HG02610 (cell line): ENCODE measurements around the gene CMSS1.
"Not testable (repeated sequence)": the region's sequence is repeated elsewhere in the genome, so short reads cannot be mapped to it uniquely, and the experiment has no call there.

ENCODE experiments used
- ATAC-seq: cut with Tn5 transposase; IDR thresholded peaks from one replicate; pipeline ENCODE4 v1.9.1; 2021; ENCODE audit warnings: mild to moderate bottlenecking, moderate library complexity; ENCODE audit not compliant: unreplicated experiment

The CMSS1 gene

DNA sequence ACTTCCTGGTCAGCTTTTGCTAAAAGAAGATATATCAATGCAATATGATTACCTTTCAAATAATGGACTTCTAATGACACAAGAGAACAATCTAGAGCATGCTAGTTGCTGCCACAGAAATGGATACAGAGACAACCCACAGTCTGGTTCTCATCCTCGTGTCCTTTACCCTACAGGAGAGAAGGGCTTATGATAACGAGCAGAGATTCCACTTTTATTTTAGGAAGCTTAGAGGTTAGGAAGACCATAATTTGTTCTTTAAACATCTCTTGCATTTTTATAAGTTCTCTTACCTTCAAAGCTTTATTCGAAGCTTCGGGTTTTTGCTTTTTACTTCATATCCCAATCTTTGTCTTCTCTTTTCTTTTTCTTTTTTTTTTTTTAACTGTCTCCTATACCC, 257.5 kb downstream of the CMSS1 start:
- ATAC-seq: no peak

DNA sequence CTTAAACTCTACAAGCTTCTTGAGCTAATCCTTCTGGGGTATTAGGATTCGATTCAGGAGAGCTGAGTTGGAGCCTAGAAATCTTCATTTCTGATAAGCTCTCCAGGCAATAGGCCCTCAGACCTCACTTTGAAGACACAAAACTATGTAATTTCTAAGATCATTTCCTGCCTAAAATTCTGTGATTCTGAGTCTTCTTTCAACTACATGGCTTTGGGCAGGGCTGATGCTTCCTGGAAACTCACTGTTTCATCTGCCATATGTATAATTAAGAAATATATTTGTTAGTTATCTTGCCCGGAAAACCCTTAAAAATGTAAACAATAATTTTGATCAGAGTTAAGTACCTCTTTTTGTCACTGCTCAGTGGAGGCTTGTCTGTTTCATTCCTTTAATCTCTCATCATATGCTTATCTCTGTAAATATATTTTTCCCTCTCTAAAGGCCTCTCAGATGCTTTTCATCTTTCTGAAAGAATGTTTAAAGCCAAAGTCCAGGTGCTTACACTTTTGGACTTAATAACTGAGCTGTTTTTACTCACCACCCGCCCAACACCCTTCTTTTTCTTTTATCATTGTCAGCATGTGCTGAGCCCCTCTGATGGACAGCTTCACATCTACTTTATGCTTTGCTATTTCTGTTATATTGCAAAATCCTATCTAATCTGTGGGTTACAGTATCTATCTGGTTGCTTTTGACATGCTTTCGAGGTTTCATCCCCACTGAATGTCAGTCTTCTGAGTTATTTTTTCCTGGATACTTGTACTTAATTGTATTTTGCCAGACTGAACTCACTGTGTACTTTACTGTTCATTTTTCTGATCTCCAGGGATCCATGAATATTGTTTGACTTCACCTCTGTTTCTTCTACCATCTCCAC, 258.4 kb downstream of the CMSS1 start:
- no peak for ATAC-seq

DNA sequence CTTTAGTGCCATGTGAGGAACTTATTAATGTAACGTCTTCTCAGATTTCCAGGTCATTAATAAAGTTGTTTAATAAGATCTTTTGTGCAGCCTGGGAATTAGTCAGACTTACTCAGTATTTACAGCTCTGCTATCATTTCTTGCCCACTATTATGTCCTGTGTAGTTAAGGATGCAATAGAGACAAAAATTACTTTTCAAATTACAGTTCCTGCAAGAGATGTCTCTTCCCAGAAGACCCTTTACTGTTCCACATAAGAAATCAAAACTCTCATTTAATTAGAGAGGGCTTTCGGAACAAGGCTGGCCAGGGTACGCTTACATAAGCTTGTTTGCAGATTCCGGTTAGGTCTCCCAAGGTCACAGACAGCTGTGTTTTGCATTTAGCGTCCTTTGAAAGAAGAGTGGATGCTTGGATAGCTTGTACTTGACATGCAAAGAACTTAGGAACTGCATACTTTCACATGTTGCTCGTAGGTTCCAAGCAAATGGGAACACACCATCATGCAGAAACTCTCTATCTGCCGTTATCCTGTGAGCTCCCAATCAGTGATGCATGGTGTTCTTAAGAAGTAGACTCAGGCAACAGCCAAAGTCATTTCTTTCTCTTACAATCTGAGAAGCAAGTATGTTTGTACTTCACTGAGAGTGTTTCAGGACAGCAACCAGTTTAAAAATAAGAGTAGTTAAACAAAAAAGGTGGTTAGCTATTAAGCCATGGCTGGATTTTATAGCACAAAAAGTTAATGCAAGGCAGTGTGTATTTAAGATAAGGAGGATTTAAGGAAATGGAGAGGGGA, 259.3 kb downstream of the CMSS1 start:
- no peak for ATAC-seq

DNA sequence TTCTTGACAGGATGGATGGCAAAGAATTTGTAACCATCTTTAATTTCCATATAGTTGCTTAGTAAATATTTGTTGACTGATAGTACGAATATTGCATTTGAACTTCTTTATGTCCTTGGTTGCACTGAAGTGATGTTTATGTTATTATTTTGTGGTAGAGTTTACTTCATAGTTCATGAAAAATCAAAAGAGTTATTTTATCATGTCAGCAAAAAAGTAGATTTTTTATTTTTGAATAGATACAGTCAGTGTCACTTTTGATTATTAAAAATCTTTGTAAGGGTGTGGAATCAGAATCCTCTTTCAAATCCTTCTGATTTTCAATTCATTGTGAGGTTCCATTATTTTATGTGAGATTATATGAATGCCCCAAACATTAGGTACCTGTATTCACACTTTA, 261.7 kb downstream of the CMSS1 start:
- no peak for ATAC-seq

DNA sequence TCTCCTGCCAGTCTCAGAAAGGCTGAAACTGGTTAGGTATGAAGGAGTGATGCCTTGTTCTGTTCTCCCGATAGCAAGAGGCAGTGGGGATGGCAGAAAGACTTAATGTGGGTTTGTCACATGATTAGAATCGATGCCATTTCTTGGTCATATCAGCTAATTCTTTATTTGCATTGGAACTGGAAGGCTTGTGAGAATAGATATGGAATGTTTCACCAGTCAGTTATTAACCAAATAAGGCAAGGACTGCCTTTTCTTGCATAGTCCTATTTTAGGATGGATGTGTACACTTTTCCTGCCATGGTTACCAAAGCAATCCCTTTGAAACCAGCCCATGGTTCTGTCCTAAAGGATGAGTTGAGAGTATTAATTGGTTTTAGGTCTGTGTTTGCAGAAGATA, 262.9 kb downstream of the CMSS1 start:
- ATAC-seq: no peak

DNA sequence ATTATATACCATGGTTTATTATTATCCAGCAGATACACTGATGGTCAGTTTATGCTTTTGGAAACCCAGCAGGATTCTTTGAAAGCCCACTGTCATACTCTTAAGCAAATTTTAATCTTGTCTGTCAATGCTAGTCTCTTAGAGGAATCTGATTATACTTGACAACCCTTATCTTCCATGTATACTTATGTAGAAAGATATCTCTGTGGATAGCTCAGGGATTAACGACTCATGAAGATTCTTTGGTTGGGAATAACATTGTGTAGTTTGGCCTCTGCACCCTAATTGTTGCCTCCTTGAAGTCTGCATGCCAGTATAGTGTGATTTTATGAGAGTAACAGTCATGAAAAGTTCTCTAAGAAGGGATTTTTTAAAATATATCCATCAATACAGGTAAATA, 263.6 kb downstream of the CMSS1 start:
- no peak for ATAC-seq

DNA sequence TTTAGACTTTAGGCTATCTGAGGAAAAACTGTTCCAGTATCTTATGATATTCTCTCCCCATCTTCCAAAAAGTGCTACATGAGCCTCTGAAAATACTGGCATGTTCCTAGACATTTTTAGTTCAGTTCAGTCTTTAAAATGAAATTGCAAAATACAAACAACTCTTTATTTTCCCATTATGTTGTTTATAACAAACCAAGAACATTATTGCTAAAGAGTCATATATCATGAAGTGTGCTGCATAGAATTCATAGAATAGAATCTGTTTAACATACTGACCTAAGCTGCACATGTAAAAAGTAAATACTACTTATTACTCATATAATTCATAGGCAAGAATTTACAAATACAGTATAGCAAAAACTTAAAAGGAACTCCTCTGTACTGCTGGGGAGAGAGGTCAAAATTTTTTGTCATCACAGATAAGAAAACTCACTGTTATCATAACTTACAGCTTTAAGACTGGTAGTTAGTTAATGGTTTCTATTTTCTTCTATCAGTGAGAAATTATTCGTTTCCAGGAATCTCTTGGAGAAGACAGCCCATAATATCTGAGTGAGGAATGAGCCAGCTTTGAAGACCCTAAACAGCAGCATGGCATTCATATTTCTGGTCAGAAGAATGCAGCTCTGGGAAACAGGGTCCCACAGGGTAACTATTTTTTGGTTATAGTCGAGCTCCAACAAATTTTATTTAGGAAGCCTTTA, 264.5 kb downstream of the CMSS1 start:
- ATAC-seq: no peak

DNA sequence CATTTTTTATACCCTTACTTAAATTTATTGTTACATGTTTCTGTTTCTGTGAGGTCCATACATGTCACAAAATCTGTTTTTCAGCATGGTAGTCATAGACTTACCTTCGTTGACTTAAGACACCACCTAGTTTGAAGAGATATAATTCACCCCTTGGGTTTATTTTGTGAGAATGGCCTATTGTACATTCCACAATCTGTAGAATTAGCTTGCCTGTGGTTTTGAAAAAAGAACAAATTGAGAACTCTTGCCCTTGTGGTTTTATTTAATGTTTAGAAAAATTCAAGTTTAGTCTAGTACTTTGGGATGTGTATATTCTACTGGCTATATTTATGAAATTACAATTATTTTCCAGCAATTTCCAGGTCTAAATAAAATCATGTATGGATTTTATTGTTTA, 265.1 kb downstream of the CMSS1 start:
- ATAC-seq: no peak

DNA sequence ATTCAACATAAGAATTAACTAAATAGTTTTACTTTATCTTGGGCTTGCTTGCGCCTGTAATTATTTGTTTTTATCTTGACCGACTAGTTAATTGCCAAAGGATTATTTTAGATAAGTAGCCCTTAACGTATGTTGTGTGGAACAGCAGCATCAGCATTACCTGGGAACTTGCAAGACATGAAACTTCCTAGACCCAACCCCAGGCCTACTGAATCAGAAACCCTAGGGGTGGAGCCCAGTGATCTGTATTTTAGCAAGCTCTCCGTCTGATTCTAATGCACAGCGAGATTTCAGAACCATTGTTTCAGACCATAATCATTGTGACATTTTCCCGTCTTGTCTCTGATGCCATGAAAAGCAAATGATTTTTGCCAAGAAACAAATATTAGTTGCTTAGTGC, 265.5 kb downstream of the CMSS1 start:
- ATAC-seq: no peak

DNA sequence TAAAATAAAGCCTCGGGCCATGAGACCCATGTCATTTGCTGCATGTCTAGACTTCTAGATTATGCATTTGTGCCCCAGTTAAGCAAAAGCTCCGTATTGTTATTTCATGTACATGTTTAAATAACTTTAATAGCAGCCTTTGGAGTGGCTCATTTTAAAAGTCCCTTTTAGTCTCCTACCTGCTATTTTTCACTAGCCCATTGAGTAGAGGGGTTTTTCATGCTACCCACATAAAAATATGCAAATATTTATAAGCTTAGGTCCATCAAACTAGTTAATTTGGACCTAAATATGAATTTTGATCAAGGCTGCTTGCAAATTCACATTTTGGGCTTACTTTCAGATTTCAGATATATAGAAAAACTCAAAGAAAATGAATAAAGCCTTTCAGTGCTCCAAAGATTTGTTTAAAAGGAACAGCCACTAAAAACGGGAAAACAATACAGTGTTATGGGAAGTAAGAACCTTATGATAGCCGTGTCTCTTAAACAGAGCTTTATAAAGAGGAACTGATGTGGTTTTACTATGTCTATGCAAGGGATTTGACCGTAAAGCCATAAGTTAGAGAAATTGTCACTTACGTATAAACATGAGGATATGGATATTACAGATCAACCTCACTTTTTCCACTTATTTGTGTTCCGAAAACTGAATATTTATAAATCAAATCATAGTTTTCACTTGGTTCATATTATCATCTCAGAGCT, 266.6 kb downstream of the CMSS1 start:
- ATAC-seq: no peak

DNA sequence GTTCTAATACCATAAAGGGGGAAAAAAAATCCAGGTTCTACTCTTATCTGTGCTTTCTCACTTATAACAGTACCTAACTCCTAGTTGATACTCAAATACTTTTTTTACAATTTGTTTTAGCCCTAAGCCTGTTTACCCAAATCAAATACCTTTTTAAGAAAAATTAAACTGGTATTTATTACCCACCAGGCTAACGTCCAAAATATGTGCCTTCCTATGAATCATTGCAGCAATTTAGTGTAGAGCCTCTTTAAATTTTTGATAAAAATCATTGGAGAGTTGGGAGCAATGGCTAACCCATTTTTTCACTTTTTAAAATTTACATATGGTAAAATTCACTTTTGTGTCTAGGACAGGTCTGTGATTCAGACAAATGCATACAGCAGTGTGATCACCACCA, 268.7 kb downstream of the CMSS1 start:
- ATAC-seq: no peak

DNA sequence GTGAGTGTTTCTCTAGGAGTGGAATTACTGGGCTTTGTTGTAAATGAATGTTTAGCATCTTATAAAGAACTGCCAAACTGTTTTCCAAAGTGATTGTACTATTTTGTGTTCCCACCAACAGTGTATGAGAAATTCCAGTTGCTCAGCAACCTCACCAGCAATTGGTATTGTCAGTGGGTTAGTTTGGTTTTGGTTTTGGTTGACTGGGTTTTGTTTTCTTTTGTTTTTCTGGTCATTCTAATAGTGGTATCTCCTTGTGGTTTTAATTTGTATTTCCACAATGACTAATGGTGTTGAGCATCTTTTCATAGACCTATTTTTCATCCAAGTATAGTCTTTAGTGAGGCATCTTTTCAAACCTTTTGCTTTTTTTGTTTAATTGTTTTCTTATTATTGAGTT, 269.5 kb downstream of the CMSS1 start:
- peak; percentile 84 for ATAC-seq

DNA sequence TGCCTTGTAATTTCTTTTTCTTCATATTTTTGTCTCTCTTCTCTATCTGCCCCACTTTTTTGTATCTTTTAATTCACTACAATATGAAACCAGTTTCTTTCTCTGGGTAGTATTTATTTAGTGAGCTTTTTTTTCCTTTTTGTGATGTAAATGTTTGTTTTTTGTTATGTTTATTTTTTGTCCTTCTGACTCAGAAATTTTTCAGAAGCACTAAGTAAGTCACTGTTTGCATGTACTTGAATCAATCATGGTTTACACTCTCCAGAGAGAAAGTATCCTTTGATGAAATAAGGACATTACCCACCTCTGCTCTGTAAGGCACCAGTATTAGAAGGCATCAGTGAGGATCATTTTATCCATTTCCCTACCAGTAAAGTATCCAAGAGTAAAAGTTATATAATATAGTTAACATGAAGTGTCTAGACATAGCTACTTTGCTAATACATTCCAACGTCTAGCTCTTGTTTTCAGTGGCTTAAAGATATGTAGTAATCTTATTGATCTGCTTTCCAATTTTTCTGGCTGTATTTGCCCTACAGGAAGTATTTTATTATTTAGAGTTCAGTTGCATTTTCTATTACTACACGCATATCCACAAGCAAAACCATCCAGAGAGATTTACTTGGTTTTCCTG, 271.2 kb downstream of the CMSS1 start:
- no peak for ATAC-seq

DNA sequence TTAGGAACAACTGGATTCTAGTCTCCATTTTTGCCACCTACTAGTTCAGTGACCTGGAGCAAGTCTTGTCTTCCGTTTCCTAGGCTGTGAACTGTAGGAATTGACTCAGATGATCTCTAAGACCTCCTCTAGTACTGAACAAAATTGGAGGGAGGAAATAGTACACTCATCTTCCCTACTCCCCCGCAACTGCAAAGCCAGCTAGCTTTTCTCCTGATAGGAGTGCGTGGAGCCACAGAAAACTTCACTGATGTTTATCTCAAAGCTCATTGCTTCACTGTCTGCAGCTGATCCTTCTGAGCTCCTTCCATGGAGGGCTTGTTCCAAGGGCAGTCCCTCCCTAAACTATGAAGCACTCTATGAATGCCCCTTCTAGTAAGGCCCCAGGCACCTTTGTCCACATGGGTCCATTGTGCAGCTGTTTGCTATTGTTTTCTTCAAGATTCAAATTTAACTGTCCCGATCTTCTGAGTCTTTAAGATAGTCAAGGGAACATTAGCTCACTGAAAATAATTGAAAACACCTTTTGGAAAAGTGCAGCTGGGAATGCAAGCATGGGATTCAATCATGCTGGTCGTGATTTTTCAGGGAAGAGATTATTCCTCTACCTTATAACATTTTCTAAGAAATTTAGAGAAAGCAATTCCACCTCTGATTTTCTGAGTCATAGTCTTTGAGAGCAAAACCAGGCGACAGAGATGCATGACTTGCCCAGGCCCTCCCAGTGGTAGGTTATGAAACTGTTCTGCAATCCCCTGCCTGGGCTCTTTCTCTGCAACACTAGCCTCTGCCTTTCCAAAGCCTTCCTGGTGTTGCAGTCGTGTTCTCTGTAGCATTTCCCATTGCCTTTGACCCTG, 272.4 kb downstream of the CMSS1 start:
- peak; percentile 76 for ATAC-seq

DNA sequence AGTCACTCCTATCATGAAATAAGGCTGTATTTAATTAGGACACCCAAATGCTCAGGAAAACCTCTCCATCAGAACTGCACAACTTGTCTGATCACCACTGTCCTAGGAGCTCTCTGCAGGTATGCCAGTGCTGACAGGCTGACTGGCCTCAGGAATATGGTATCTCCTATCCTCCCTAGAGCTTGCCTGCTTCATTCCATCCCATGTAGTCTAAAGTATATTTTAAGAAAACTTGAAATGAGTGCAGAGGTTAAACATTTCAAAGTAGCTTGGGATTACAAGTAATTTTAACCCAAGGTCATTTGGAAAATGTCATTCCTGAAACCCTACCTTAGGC, 273.0 kb downstream of the CMSS1 start:
- no peak for ATAC-seq

DNA sequence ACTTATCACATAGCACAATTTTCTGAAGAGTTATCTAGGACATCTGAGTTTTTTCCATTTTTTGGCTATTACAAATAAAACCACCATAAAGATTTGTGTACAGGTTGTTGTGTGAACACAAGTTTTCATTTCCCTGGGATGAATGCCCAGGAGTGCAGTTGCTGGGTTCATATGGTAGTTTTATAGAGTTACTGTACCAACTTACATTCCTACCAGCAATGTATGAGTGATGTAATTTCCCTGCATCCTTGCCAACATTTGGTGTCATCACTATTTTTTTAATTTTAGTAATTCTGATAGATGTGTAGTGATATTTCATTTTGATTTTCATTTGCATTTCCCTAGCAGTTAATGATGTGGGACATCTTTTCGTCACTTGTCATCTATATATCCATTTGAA, 276.2 kb downstream of the CMSS1 start:
- no peak for ATAC-seq

DNA sequence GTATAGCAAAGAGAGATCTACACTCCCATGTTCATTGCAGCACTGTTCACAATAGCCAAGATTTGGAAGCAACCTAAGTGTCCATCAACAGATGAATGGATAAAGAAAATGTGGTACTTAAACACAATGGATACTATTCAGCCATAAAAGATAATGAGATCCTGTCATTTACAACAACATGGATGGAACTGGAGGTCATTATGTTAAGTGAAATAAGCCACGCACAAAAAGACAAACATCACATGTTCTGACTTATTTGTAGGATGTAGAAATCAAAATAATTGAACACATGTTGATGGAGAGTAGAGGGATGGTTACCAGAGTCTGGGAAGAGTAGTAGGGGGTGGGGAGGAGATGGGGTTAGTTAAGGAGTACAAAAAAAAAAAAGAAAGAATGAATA, 278.6 kb downstream of the CMSS1 start:
- not testable (repeated sequence) for ATAC-seq

DNA sequence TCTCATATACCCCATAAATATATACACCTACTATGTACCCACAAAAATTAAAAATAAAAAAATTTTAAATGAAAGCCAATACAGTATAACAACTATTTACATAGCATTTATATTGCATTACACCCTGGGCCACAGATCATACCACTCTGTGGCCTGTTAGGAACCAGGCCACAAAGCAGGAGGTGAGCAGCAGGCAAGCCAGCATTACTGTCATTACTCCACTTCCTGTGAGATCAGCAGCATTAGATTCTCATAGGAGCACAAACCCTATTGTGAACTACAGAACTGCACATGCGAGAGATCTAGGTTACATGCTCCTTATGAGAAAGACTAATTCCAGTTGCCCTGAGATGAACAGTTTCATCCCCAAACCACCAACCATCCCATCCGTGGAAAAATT, 279.2 kb downstream of the CMSS1 start:
- no peak for ATAC-seq

DNA sequence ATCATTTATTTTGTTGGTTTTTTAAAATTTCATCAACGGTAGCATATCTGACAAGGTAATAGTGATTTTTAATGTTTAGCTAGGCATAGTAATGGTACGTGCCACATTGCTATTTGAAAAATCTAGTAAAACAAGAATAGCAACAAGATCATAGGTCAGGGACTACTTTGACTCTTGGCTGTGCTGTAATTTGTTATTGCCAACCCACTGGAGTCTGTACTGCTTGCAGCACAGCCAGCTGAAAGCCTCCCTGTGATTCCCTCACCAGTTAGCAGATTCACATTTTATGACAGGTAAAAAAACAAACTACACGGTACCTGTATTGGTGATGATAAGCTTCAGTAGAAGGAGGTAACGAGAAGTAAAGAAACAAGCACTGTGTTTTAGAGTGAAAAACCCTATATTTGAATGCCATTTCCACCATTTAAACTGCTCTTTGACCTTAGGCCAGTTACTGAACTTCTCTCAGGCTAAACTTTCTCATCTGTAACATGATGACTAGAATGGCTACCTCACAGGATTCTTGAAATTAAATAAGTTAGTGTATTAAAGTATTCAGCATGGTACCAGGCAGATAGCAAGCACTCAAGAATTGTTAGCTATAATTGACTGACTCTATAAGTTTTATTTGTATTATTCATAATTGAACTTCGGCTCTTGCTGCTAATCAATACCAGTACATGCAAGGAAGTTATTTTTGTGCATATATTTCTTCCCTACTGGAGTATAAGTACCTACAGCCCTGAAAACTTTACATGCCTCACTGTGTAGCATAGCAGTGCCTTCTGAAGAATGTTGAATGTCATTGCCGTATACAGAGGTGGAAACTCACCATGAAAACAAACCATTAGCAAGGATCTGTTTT, 280.5 kb downstream of the CMSS1 start:
- ATAC-seq: no peak
